Transverse colon (tissue), 4 donors: ENCODE data around the gene NOX3. TPM values are rescaled to one million over a fixed set of nuclear protein-coding genes. Genes with fewer than 3 reads are reported as not detected.

Experiments used
- DNase-seq: peaks from one replicate; pipeline ENCODE4 v3.0.0-alpha.2; 2019
- H3K27ac ChIP-seq, 4 donors: fragments of 200-600 bp; sonication (generic); 2 replicates each; pipeline ENCODE4 v1.5.1; 2016 to 2018; ENCODE audit warnings: inconsistent platforms in 4 of 4
- H3K27me3 ChIP-seq: fragments of 200-600 bp; sonication (generic); 2 replicates; pipeline ENCODE4 v1.5.1; 2017; ENCODE audit warnings: inconsistent platforms
- H3K36me3 ChIP-seq, 4 donors: fragments of 200-600 bp; sonication (generic); 2 replicates each; pipeline ENCODE4 v1.5.1; 2017 to 2019; ENCODE audit warnings: inconsistent platforms in 4 of 4
- H3K4me1 ChIP-seq, 4 donors: fragments of 200-600 bp; sonication (generic); 2 replicates each; pipeline ENCODE4 v1.5.1; 2017 to 2020; ENCODE audit warnings: inconsistent platforms in 4 of 4
- H3K4me3 ChIP-seq, 4 donors: fragments of 200-600 bp; sonication (generic); 1 replicate in 1 of 4; 2 replicates in 3 of 4; pipeline versions ENCODE4 v1.5.1 to v1.6.1; 2017 to 2019; ENCODE audit warnings: inconsistent platforms in 4 of 4
- H3K9me3 ChIP-seq, 2 donors: fragments of 200-600 bp; sonication (generic); 2 replicates each; pipeline ENCODE4 v1.5.1; 2017 to 2019; ENCODE audit warnings: inconsistent platforms in 2 of 2
- CTCF ChIP-seq, 5 experiments: fragments of 200-600 bp in 3 of 5; fragments of 450-650 bp in 2 of 5; sonication (generic) in 3 of 5; IDR thresholded peaks; 1 replicate in 2 of 5; 2 replicates in 3 of 5; pipeline ENCODE4 v1.5.1; 2016 to 2017; ENCODE audit warnings: antibody characterized with exemption in 5 of 5, inconsistent platforms in 3 of 5, mild to moderate bottlenecking in 2 of 5, moderate library complexity in 1 of 5
- EP300 ChIP-seq: sonication (generic); formaldehyde crosslinking; IDR thresholded peaks from one replicate; pipeline ENCODE4 v1.6.1; 2017; ENCODE audit warnings: antibody characterized with exemption, low read depth
- POLR2A ChIP-seq: fragments of 450-650 bp; IDR thresholded peaks from one replicate; pipeline ENCODE4 v1.6.1; 2016; ENCODE audit warnings: antibody characterized with exemption, mild to moderate bottlenecking, moderate library complexity
- POLR2AphosphoS5 ChIP-seq, 3 donors: sonication (generic); formaldehyde crosslinking; IDR thresholded peaks; one replicate each; pipeline ENCODE4 v1.6.1; 2016; ENCODE audit warnings: antibody characterized with exemption in 3 of 3
- WGBS, 2 donors: methylation state at CpG; one replicate each; pipeline ENCODE4 v1.1.5; 2018; ENCODE audit warnings: low coverage in 1 of 2; 5-methylcytosine and 5-hydroxymethylcytosine counted together
- in situ Hi-C, 4 donors: fragments of 200-750 bp; cut with MboI; loops; one replicate each; pipeline versions ENCODE4 v1.15.0 to v1.15.1; 2017; ENCODE audit warnings: low sequenced_read_pairs in 3 of 4, low pct_ligation_motif_present in 1 of 4, low pct_unique_long_range_greater_than_20kb in 1 of 4
- intact Hi-C: fragments of 100-400 bp; cut with DNase I; formaldehyde crosslinking; loops from one replicate; pipeline ENCODE4 v1.15.1; 2023; ENCODE audit warnings: low total_unique reads
- total RNA-seq, 4 donors: library from RNA; depleted of rRNA; stranded (reverse); fragments of >200 nt; gene quantifications; one replicate each; pipeline ENCODE4 v1.1.0, GENCODE V29; 2016

NOX3 gene
- total RNA-seq, 4 donors from 2014 or later = not detected

- in situ Hi-C loops (no loop called here), intact Hi-C loops (no loop called here)
- no peak for TF ChIP-seq POLR2A
- TF ChIP-seq CTCF (IDR thresholded peaks at IDR 0.05) = no peak
- no peak for TF ChIP-seq EP300
- no peak for TF ChIP-seq POLR2AphosphoS5 (IDR thresholded peaks at IDR 0.05)
- Histone ChIP-seq H3K27me3 (no peaks in the 10 kb centered on the region), H3K9me3 (no peaks in the 10 kb centered on the region), H3K4me3 (no peak overlapping the region), H3K27ac (no peak overlapping the region), H3K36me3 (no peaks in the 10 kb centered on the region), H3K4me1 (no peaks in the 10 kb centered on the region)
- DNase-seq = no peak
- 80 to 100% methylated on average over 1 of the region's 1 CpG for WGBS, 2 donors
Observed at GRCh38 chr6:155412335-155412734, 43.3 kb downstream of the NOX3 start.

GRCh38 chr6:155411154-155412052, 44.2 kb downstream of the NOX3 start:
- Histone ChIP-seq H3K27ac (no peak overlapping the region), H3K9me3 (no peaks in the 10 kb centered on the region), H3K4me3 (no peak overlapping the region), H3K36me3 (no peaks in the 10 kb centered on the region), H3K4me1 (no peaks in the 10 kb centered on the region), H3K27me3 (no peaks in the 10 kb centered on the region)
- TF ChIP-seq POLR2A = no peak
- no peak for TF ChIP-seq CTCF (IDR thresholded peaks at IDR 0.05)
- TF ChIP-seq POLR2AphosphoS5 (IDR thresholded peaks at IDR 0.05) = no peak
- no peak for TF ChIP-seq EP300
- 79 to 82% methylated on average over 9 to 10 of the region's 10 CpGs for WGBS, 2 donors
- in situ Hi-C loops (no loop called here), intact Hi-C loops (no loop called here)
- no peak for DNase-seq

GRCh38 chr6:155409391-155409790, 46.2 kb downstream of the NOX3 start:
- no peaks in the 10 kb centered on the region for H3K9me3 ChIP-seq
- H3K27ac ChIP-seq = no peak overlapping the region
- no peaks in the 10 kb centered on the region for H3K27me3 ChIP-seq
- TF ChIP-seq EP300 = no peak
- no peak for TF ChIP-seq POLR2AphosphoS5 (IDR thresholded peaks at IDR 0.05)
- no peak for TF ChIP-seq POLR2A
- no peak for TF ChIP-seq CTCF (IDR thresholded peaks at IDR 0.05)
- no peak for DNase-seq
- no peaks in the 10 kb centered on the region for H3K36me3 ChIP-seq
- in situ Hi-C loops = no loop called here
- whole genome bisulfite sequencing, 2 donors = 82 to 95% methylated on average over 2 to 4 of the region's 4 CpGs
- intact Hi-C loops = no loop called here
- H3K4me3 ChIP-seq = no peak overlapping the region
- H3K4me1 ChIP-seq = no peaks in the 10 kb centered on the region

- no peaks in the 10 kb centered on the region for H3K4me1 ChIP-seq
- no peak overlapping the region for H3K4me3 ChIP-seq
- H3K9me3 ChIP-seq = no peaks in the 10 kb centered on the region
- DNase-seq = no peak
- TF ChIP-seq POLR2A = no peak
- TF ChIP-seq EP300 = no peak
- no peak for TF ChIP-seq POLR2AphosphoS5 (IDR thresholded peaks at IDR 0.05)
- TF ChIP-seq CTCF (IDR thresholded peaks at IDR 0.05) = no peak
- WGBS, 2 donors = 88 to 92% methylated on average over 9 of the region's 9 CpGs
- H3K27ac ChIP-seq = no peak overlapping the region
- intact Hi-C loops = no loop called here
- no peaks in the 10 kb centered on the region for H3K36me3 ChIP-seq
- H3K27me3 ChIP-seq = no peaks in the 10 kb centered on the region
- in situ Hi-C loops = no loop called here
Observed at GRCh38 chr6:155408981-155409380, 46.7 kb downstream of the NOX3 start.
